NCI-H1436 (cell line): ENCODE data around the gene LRRC8E.
"Not testable (repeated sequence)": the region's sequence is repeated elsewhere in the genome, so short reads cannot be mapped to it uniquely, and the experiment has no call there.

ENCODE experiments used
- DNase-seq: peaks from one replicate; lab custom pipeline; 2025; lab: John Stamatoyannopoulos, UW

The LRRC8E gene

GRCh38 chr19:7920519-7921301 lies 32.4 kb downstream of the LRRC8E start:
- DNase-seq, result peak; percentile 100

- DNase-seq, result no peak
Measured at GRCh38 chr19:7921302-7921966, 33.1 kb downstream of the LRRC8E start.

DNA sequence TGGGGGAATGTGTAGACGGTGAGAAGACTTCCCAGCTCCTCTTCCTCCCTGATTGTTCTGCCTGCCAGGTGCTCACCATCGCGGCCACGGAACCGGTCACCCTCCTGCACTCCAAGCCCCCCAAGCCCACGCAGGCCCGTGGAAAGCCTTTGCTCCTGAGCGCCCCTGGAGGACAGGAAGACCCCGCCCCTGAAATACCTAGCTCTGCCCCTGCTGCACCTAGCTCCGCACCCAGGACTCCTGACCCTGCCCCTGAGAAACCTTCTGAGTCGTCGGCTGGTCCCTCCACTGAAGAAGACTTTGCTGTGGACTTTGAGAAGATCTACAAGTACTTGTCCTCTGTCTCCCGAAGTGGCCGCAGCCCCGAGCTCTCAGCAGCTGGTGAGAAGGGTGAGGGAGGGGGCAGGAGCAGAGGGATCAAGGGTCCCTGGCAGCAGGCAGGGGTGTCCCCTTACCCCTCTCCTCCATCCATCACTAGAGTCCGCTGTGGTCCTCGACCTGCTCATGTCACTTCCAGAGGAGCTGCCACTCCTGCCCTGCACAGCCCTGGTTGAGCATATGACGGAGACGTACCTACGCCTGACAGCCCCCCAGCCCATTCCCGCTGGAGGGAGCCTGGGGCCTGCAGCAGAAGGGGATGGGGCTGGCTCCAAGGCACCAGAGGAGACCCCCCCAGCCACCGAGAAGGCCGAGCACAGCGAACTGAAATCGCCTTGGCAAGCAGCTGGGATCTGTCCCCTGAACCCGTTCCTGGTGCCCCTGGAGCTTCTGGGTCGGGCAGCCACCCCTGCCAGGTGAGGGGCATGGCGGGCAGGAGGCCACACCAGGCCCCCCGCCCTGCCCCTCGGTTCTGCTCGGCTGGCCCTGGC lies 33.9 kb downstream of the LRRC8E start:
- no peak for DNase-seq

DNA sequence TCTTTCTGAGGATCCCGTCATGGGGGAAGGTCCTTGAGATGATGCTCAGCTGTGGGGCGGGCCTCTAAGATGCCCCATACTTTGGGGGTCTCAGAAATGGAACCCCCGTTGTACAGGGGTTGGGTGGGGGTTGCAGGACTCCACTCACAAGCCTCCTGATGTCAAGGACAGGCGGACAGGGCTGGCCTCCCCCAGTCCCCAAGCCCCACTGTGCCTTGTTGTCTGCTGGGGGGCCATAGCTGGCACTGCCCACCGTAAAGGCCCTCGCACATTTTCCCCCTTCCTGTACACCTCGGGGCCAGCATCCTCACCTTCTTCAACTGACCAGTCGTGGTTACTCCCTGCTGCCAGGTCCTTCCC lies 34.5 kb downstream of the LRRC8E start:
- DNase-seq, result no peak

GRCh38 chr19:7923295-7924191 lies 35.2 kb downstream of the LRRC8E start:
- no peak for DNase-seq

DNA sequence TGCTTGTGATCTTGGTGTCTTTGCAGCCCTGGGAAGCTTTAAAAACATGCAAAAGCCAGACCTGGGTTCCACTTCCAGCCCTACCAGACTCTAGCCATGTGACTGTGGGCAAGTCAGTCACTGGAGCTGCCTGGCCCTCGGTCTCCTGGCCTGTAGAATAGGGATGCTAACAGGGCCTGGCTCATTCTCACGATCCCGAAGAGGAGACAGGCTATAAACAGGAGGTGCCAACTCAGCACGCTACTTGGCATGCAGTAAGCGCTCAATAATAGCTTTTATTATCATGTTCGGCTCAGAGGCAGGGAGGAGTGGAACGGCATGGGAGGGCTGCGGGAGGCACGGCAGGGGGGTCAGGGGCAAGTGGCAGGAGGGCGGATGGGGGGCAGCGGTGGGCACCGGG lies 35.9 kb downstream of the LRRC8E start:
- DNase-seq, result no peak

GRCh38 chr19:7924651-7925170 lies 36.4 kb downstream of the LRRC8E start:
- DNase-seq, result no peak

- DNase-seq, result peak; percentile 70
Measured at GRCh38 chr19:7925171-7925851, 37.0 kb downstream of the LRRC8E start.

DNA sequence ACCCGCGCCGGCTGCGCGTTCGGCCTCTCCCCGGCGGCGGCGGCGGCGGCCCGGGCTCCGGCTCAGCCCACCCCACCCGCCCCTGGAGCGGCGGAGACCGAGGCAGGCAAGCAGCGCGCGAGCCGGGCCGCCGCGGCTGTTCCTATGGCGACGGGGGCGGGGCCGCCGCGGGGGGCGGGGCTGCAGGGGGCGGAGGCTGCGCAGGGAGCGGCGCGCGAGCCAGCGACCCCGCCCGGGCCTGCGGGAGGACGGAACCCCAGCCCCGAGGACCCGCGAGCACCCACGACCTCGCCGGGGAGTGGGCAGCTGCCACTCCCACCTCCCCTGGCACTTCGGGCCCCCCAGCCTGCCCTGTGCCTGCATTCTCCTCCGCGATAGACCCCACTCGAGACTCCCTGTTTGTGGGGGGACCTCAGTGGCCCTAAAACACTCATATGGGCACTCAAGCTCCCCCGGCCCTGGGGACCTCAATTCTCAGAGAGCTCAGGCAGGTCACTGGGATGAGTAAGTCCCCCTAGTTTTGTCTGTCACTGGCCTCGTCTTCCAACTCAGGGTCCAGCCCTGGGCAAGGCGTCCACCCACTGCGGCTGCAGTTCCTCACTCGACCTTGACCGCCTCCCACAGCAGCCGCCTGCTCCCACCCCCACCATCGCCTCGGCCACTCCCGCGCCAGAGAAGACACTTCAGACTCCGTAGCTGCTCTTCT lies 37.9 kb downstream of the LRRC8E start, which contains the start of gene CTXN1:
CTXN1 (minus strand) TSS at position 115 of the 706 bp plus-strand sequence. CDS start 597 bp downstream, outside the sequence.
- peak; percentile 45 for DNase-seq

DNA sequence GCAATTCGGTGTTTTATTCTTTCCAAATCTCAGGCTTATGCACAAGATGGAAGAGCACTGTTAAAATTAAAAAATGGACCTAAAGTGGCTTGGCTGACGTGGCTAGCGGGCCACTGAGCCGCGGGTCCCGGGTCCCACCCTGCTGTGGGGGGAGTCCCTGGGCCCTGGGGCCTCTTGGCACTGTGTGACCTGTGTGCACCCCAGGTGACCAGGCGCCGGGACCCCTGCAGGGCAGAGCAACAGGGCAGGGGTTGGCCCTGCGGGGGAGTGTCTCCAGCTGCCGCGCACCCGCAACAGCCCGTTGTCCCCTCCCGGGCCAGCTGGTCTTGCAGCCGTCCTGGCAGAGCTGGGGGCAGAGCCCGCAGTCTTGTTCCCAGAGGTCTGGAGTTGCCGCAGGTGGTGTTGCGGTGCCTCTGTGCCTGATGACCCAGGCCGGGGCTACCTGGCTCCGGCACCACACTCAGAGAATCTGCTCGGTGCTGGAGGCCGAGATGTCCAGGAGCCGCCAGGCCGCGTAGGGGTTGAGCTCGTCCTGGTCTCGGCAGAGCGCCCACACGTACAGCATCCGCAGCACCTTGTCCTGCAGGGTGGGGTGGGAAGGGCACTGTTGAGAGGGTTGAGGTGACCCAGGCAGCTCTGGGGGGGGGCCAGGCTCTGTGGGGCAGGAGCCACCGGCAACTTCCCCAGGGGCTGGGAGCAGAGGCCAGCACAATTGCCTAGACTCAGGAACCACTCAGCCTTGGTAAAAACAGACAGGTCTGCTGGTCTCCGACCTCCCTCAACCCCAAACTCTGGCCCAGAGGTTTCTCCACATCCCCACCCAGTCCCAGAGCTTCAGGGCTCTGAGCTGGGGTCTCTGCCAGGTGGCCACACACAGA lies 38.7 kb downstream of the LRRC8E start:
- no peak for DNase-seq

- no peak for DNase-seq
Measured at GRCh38 chr19:7927605-7928333, 39.5 kb downstream of the LRRC8E start.

DNA sequence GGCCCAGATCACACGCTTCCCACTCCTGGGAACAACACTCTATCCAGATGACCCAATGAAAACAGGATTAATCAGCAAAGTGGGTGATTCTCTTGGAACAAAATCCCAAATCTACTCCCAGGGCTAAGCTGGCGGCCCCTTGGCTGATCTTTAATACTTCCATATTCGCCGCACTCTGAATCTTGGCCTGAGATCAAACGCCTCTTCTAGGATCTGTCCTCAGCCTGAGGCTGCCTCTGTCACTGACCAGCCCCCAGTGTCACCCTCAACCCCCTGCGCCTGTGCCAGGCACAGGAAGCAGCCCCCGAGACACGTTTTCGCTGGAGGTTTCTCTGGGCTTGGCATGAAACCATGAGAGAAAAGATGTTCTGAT lies 40.0 kb downstream of the LRRC8E start:
- no peak for DNase-seq

- DNase-seq, result peak; percentile 42
Measured at GRCh38 chr19:7928741-7929701, 40.7 kb downstream of the LRRC8E start.

GRCh38 chr19:7930030-7930429 lies 41.7 kb downstream of the LRRC8E start:
- DNase-seq, result not testable (repeated sequence)

GRCh38 chr19:7930765-7931164 lies 42.5 kb downstream of the LRRC8E start:
- DNase-seq, result no peak

DNA sequence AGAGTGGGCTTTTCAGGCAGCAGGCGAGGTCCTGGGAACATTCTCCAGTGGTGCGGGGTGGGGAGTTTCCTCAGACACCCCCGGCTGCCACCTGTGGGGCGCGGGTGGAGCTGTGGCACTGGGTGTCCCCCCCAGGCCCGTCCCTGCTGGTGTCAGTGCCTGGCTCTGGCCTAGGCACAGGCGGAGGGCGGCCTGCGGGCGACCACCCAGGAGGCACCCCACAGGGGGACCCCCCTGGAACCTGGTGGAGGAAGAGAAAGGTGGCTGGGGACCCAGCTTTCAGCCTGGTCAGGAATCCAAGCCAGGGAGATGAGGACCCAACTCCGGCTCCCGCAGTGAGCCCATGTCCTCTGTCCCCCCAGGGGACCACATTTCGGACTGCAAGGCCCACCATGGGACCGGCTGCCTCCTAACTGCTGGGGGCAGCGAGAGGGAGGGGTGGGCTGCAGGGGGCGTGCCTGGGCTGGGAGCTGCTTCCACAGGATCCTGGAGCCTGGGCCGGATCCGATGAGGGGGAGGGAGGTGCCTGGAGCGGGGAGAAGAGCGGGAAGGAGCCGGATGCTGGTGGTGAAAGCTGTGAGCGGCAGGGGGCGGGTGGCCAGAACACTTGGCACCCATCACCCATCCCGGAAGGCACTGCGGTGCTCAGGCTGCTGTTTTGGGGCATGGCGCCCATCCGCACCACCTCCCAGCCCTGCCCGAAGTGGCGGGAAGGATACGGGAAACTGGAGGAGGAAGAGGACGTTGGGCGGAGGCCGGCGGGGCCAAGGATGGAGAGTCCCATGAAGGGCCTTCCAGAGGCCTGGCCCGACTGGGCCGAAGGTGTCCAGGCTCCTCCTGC lies 43.1 kb downstream of the LRRC8E start:
- no peak for DNase-seq
